Stimulated activated CD4-positive, alpha-beta T cell treated with anti-CD3 and anti-CD28 coated beads, Interleukin-4, amount 100 ng/mL, for 1 hour (primary cell): Measurements from ENCODE around the gene ACAP3.

ENCODE experiments used
- DNase-seq: peaks from one replicate; pipeline ENCODE4 v3.0.0-alpha.2; 2020

The ACAP3 gene

DNA sequence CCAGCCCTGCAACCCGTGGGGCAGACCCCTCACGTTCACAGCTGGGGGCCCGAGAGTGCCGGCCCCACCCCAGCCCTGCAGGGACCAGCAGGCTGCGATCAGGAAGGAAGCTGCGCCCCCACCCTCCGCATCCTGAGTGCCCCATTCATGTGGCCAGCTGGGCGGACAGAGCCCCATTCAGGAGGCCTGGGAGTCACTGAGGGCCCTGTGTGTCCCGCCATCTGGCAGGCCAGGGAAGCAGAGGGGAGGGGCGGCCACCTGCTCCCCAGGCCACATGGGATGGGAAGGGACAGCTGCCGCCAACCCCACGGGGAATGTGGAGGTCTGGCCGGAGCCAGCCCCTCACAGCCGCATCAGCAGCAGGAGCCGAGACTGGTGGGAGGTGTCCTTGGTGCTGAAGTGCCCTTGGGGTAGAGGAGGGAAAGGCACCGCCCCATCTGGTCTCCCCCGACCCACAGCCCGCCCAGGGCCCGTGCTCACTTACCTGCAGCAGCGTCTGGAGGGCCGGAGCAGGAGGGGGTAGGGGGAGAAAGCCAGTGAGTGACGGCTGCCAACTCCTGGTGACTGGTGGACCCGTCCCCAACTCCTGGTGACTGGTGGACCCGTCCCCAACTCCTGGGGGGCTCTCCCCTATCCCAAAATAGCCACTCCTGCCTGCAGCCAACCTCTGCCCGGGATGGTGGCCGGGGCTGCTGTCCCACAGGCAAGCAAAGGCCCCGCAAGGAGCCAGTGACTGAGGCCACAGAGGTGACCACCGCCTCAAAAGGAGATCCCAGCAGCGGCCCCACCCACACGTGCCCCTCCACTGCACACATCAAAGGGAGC lies 8.7 kb downstream of the ACAP3 start:
- no peak for DNase-seq

DNA sequence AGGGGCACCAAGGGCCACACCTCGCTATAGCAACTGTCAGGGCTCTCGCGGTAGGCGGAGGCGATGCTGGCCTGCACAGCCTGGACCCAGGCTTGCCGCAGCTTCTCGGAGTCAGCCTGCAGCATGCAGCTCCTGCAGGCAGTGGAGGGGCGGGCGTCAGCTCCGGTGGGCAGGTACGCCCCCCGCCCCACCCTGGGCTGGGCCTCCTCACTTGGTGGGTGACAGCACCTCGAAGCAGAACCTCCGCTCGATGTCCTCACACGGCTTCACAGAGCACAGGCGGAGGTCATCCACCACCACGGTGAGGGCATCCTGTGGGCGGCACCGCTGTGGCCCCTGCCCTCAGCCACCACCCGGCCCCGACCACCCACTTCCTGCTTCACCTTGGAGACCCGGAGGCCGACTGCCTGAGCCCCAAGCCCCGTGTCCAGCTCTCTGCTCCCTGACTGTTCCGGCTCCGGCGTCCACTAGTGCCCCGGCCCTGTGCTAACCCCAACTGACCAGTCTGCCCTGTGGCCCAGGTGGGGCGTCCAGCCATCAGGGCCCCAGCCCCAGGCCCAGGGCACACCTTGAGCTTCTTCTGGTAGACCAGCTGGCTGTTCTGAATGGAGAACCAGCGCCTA lies 9.8 kb downstream of the ACAP3 start:
- no peak for DNase-seq

DNA sequence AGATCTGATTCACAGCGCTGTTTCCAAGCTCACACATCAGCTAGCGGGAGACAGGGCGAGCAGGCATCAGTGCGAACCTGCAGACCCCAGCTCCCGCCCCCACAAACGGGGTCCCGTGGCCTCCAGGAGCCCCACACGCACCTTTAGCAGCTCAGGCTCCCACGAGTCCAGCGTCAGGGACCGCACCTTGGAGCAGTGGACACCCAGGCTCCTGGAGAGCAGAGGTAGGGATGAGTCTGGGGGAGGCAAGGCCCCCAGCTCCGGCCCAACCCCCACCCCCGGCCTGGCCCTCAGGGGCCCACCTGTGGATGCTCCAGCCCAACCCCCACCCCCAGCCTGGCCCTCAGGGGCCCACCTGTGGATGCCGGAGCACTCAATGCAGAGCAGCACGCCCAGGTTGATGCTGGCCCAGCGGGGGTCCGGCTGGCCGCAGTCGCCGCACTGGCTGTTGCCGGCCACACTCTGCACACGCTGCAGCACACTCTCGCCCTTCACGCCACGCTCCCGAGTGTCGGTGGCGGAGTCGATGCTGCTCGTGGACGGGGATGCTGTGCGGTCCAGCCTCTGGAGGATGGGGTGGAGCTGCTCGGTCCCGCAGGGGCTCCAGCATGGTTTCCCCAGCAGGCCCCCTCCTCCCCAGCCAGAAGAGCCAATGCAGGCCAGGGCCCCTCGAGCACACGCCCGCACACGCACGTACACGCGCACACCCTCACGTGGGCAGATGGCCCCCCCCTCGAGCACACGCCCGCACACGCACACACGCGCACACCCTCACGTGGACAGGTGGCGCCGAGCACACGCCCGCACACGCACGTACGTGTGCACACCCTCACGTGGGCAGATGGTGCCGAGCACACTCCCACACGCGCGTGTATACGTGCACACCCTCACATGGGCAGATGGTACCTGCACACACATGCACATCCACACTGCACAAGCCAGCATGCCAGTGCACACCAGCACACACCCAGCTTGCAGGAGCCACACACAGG lies 11.4 kb downstream of the ACAP3 start:
- DNase-seq: no peak

- no peak for DNase-seq
These were observed 12.4 kb downstream of the ACAP3 start for GRCh38 chr1:1295154-1295923.

DNA sequence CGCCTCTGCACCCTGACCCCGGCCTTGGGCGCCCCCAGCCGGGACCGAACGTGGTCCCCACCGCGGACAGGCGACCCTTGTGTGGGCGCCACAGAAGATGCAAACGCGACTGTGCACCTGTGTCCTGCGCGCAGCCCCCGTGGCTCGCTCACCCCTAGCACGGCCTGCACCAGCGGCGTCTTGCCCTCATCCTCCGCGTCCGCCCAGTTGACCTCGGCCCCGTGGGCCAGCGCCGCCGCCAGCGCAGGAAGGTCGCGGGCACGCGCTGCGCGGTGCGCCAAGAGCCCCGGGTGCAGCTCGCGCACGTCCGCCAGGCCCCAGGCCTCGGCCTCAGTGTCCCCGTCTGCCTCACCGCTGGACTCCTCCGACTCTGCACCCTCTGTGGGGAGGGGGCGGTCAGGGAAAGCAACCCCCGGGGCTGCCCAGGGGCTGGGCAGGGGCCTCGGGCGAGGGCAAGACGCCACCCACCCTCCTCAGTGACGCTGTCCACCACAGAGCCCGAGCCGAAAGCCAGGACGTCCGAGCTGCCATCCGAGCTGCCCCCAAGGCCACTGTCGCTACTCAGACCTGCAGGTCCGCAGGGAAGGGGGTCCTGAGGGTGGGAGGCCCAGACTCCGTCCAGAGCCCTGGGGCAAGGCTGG lies 13.4 kb downstream of the ACAP3 start:
- no peak for DNase-seq

DNA sequence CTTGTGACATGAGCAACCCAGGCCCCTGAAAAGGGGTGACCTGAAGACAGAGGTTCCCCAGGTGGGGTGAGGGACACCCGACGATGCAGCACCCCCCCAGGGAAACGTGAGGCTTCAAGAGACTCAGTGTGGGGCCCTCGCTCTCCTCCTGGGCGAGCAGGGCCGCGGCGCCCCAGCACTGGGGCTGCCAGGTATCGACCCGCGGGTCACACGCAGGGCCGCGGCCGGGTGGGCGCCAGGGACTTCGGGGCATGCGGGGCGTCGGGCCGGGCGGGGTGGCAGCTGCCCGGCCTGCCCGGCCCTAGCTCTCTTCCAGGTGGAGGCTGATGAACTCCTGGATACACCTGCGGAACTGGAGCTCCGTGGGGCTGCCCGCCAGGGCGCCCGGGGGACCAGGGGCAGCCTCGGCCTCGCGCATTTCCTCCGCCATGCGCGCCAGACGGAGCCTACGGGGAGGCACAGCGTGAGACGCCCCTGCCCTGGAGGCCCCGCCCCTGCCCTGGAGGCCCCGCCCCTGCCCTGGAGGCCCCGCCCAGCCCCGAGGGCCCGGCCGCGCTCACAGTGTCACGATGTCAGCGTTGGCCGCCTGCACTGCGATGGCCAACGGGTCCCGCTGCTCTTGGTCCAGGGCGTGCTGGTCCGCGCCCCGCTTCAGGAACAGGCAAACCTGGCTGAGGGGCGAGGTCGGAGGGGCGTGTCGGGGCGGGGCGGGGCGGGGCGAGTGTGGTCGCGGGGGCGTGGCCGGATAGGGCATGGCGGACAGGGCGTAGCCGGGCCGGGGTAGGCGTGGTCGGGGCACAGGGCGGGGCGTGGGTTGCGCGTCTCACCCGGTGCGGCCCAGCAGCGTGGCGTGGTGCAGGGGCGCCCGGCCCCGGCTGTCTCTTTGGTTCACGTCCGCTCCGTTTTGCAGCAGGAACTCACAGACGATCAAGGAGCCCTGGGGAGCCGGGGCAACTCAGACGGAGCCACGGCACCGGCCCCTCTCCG lies 14.2 kb downstream of the ACAP3 start:
- DNase-seq: no peak

GRCh38 chr1:1292851-1293250 lies 14.9 kb downstream of the ACAP3 start:
- no peak for DNase-seq

DNA sequence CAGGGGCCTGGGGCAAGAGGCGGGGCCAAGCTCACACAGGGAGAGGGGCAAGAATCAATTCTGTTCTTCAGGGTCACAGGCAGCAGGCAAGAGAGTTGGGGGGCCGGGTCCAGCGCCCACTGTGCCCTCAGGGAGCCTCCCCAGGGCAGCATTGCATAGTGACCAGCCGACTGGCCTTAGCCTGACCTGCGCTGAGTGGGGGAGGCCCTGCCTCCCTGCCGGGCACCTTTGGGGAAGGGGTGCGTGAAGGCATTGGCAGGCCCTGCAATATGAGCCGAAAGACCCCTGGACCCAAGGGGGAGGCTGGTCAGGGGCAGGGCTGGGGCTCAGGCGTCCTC lies 15.3 kb downstream of the ACAP3 start:
- DNase-seq: no peak

- peak; percentile 73 for DNase-seq
These were observed 15.9 kb downstream of the ACAP3 start for GRCh38 chr1:1291548-1292441.

DNA sequence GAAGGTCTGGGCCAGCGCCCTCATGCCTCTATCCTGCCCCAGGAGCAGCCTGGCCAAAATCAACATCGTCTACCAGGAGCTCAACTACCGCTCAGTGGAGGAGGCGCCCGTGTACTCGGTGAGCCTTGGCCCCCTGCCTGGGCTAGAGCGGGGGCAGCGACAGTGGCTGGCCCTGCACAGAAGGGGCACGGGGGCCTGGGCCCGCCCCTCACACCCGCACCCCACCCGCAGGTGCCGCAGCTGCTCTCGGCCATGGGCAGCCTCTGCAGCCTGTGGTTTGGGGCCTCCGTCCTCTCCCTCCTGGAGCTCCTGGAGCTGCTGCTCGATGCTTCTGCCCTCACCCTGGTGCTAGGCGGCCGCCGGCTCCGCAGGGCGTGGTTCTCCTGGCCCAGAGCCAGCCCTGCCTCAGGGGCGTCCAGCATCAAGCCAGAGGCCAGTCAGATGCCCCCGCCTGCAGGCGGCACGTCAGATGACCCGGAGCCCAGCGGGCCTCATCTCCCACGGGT lies 16.7 kb downstream of the ACAP3 start:
- no peak for DNase-seq

DNA sequence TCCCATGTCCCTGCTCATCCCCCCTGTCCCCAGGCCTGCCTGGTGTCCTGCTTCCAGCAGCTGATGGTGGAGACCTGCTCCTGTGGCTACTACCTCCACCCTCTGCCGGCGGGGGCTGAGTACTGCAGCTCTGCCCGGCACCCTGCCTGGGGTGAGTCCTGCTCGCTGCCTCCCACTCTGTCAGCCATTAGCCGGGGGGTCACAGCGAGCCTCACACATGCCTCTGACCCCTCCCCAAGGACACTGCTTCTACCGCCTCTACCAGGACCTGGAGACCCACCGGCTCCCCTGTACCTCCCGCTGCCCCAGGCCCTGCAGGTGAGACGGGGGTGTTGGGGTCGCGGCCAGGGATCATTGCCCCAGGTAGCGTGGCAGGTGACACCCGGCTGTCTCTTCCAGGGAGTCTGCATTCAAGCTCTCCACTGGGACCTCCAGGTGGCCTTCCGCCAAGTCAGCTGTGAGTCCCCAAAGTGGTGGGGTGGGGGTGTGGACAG lies 17.4 kb downstream of the ACAP3 start:
- peak; percentile 75 for DNase-seq

DNA sequence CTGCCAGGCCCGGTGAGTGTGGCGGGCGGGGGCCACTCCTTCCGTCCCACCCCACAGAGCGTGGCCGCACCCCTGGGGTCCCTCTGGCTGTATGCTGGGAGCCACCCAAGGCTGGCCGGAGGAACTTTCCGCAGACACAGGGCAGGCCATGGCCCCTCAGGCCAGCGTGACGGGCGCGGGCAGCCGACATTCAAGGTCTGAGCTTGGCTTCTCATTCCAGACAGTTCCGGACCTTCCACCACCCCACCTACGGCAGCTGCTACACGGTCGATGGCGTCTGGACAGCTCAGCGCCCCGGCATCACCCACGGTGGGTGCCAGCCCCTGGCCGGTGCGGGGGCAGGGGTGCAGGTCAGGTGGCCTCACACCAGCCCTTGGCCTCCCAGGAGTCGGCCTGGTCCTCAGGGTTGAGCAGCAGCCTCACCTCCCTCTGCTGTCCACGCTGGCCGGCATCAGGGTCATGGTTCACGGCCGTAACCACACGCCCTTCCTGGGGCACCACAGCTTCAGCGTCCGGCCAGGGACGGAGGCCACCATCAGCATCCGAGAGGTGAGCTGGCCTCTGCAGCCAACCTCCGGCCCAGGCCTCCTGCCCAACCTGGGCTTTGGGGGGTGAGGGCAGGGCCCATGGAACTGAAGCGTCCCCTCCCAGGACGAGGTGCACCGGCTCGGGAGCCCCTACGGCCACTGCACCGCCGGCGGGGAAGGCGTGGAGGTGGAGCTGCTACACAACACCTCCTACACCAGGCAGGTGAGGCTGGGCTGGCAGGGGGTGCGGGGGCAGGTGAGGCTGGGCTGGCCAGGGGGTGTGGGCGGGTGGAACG lies 20.2 kb downstream of the ACAP3 start:
- no peak for DNase-seq

DNA sequence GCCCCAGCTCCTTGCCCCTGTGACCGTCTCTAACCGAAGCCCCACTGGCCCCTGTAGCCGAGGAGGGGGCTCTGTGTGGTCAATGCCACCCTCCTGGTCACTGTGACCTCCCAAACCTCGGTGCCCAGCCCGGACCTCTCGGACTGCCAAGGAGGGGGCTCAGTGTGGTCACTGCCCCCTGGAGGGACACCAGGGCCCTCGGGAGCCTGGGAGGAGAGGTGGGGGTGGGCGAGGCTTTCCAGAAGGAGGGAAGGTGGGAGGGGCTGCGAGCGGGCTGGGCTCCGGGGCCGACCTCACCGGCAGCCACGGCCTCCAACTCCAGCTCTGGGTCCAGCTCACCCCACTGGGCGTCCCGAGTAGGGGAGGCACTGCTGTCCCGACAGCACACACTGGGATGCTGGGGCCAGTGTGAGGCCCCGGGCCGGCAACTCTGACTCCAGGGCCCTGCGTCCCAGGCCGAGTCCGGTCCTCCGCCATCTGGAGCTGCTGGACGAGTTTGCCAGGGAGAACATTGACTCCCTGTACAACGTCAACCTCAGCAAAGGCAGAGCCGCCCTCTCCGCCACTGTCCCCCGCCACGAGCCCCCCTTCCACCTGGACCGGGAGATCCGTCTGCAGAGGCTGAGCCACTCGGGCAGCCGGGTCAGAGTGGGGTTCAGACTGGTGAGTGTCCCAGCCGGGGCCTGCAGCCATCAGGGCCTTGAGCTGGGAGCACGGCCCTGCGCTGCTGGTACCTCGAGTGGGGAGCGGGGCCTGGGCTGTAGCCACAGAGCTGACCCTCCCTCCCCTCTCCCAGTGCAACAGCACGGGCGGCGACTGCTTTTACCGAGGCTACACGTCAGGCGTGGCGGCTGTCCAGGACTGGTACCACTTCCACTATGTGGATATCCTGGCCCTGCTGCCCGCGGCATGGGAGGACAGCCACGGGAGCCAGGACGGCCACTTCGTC lies 21.1 kb downstream of the ACAP3 start:
- no peak for DNase-seq

- no peak for DNase-seq
These were observed 22.0 kb downstream of the ACAP3 start for GRCh38 chr1:1285611-1286311.

GRCh38 chr1:1285102-1285571 lies 22.6 kb downstream of the ACAP3 start:
- DNase-seq: no peak
